K562 (cell line): ENCODE results near the gene ARHGEF1. TPM values are rescaled to one million over a fixed set of nuclear protein-coding genes. Genes with fewer than 3 reads are reported as not detected.

Source experiments
- ATAC-seq: fragments of 200-7000 bp; cut with Tn5 transposase; 3 replicates; pipeline ENCODE4 v1.9.1; 2020; ENCODE audit warnings: moderate library complexity
- BruUV-seq: library from RNA; stranded (reverse); fragments of 400-500 nt; replicated peaks from 2 replicates; lab custom pipeline; 2021; lab: Mats Ljungman, UMichigan
- CTCF ChIA-PET: fragments of 300-600 bp; formaldehyde crosslinking; extraction: SDS; loops from one replicate; lab custom pipeline; 2021; ENCODE audit warnings: low intra/inter-chr PET ratio; lab: Yijun Ruan, JAX
- POLR2A ChIA-PET: fragments of 300-600, 350-650 bp; sonication (Branson Sonifier 250); formaldehyde crosslinking; extraction: SDS; loops from one replicate; lab custom pipeline; 2021; ENCODE audit warnings: antibody characterized with exemption, inconsistent platforms; lab: Yijun Ruan, JAX
- DNase-seq, 4 experiments: peaks; one replicate each; pipeline versions ENCODE4 v3.0.0 to v3.0.0-alpha.2; 2011 to 2018; ENCODE audit warnings: low spot score in 3 of 4, mixed read lengths in 3 of 4; ENCODE audit errors: extremely low read depth in 1 of 4
- FAIRE-seq: peaks from 2 replicates; lab custom pipeline; 2011; peaks lifted over from hg19 to GRCh38; lab: Jason Lieb, UNC
- H2AFZ ChIP-seq: 2 replicates; pipeline ENCODE4 v1.6.0; 2011; ENCODE audit warnings: low read depth, low read length, control low read depth, inconsistent platforms
- H3K27ac ChIP-seq: fragments of 200-600 bp; 3 replicates; pipeline ENCODE4 v1.8.0; 2011; ENCODE audit warnings: low read depth, mild to moderate bottlenecking, control low read depth, inconsistent platforms, low read length, moderate library complexity, mixed read lengths; ENCODE audit errors: extremely low read depth
- H3K27me3 ChIP-seq, 2 experiments: fragments of 300-600 bp in 1 of 2; 2 replicates in 1 of 2; 3 replicates in 1 of 2; pipeline versions ENCODE4 v1.6.0 to v1.8.0; 2011; ENCODE audit warnings: inconsistent platforms in 2 of 2, low read length in 2 of 2, mild to moderate bottlenecking in 1 of 2, mixed read lengths in 1 of 2, moderate library complexity in 1 of 2; ENCODE audit not compliant: control insufficient read depth in 2 of 2, insufficient read depth in 2 of 2
- H3K36me3 ChIP-seq: fragments of 300-600 bp; 3 replicates; pipeline ENCODE4 v1.8.0; 2011; ENCODE audit warnings: mild to moderate bottlenecking, low read length, inconsistent platforms; ENCODE audit not compliant: control insufficient read depth, insufficient read depth
- H3K4me1 ChIP-seq, 2 experiments: fragments of 200-600 bp in 1 of 2; replicated peaks in 1 of 2; 2 replicates in 1 of 2; 3 replicates in 1 of 2; pipeline versions ENCODE4 v1.5.1 to v1.8.0; 2011; ENCODE audit warnings: inconsistent platforms in 2 of 2, low read length in 2 of 2, mild to moderate bottlenecking in 1 of 2, mixed read lengths in 1 of 2, moderate library complexity in 1 of 2; ENCODE audit not compliant: control insufficient read depth in 2 of 2, insufficient read depth in 2 of 2
- H3K4me2 ChIP-seq: 2 replicates; pipeline ENCODE4 v1.6.1; 2011; ENCODE audit warnings: low read length, control low read depth, inconsistent platforms, mixed read lengths; ENCODE audit not compliant: insufficient read depth
- H3K4me3 ChIP-seq: fragments of 200-600 bp; sonication (generic), shearing (Covaris generic); 2 replicates; pipeline ENCODE4 v1.5.1; 2016; ENCODE audit warnings: control low read depth, inconsistent platforms
- H3K79me2 ChIP-seq: fragments of 200-600 bp; 3 replicates; pipeline ENCODE4 v1.8.0; 2011; ENCODE audit warnings: low read length, inconsistent platforms; ENCODE audit not compliant: control insufficient read depth, insufficient read depth
- H3K9ac ChIP-seq, 2 experiments: 2 replicates each; pipeline versions ENCODE4 v1.6.0 to v1.6.1; 2011; ENCODE audit warnings: low read depth in 2 of 2, low read length in 2 of 2, control low read depth in 1 of 2, inconsistent platforms in 1 of 2, mild to moderate bottlenecking in 1 of 2, mixed read lengths in 1 of 2; ENCODE audit not compliant: insufficient read depth in 1 of 2
- H3K9me1 ChIP-seq: one replicate; pipeline ENCODE4 v1.6.0; 2011; ENCODE audit warnings: inconsistent platforms, mild to moderate bottlenecking, low read length, moderate library complexity; ENCODE audit not compliant: control insufficient read depth, insufficient read depth
- H3K9me3 ChIP-seq: replicated peaks from 2 replicates; pipeline ENCODE4 v1.5.1; 2011; ENCODE audit warnings: low read depth, low read length, inconsistent platforms; ENCODE audit not compliant: control insufficient read depth, insufficient read depth
- H4K20me1 ChIP-seq: replicated peaks from 2 replicates; pipeline ENCODE4 v1.6.1; 2011; ENCODE audit warnings: low read length, inconsistent platforms, mixed read lengths; ENCODE audit not compliant: control insufficient read depth, insufficient read depth
- CHD2 ChIP-seq: IDR thresholded peaks from 2 replicates; pipeline ENCODE4 v1.6.1; 2011; ENCODE audit warnings: low read depth, low read length
- E4F1 ChIP-seq: fragments of 250-450 bp; sonication (Bioruptor Pico); IDR thresholded peaks from 2 replicates; pipeline ENCODE4 v1.5.0; 2021; ENCODE audit warnings: mild to moderate bottlenecking, borderline replicate concordance
- EGR1 ChIP-seq: fragments of 450-650 bp; conservative IDR thresholded peaks from 2 replicates; pipeline ENCODE4 v1.6.1; 2017; ENCODE audit warnings: mild to moderate bottlenecking
- HMGN3 ChIP-seq: IDR thresholded peaks from 2 replicates; pipeline ENCODE4 v1.6.1; 2011; ENCODE audit warnings: borderline replicate concordance, low read depth, mild to moderate bottlenecking, mixed read lengths, low read length; ENCODE audit not compliant: insufficient read length; ENCODE audit errors: extremely low read depth
- L3MBTL2 ChIP-seq: fragments of 450-650 bp; IDR thresholded peaks from 2 replicates; pipeline ENCODE4 v1.6.1; 2016; ENCODE audit warnings: mild to moderate bottlenecking, moderate library complexity
- LARP7 ChIP-seq: fragments of 450-650 bp; IDR thresholded peaks from 2 replicates; pipeline ENCODE4 v1.6.1; 2016
- PHB ChIP-seq: fragments of 250-450 bp; sonication (Bioruptor Pico); IDR thresholded peaks from 2 replicates; pipeline ENCODE4 v1.5.0; 2021
- ZC3H8 ChIP-seq: fragments of 450-650 bp; IDR thresholded peaks from 2 replicates; pipeline ENCODE4 v1.6.1; 2017
- ZKSCAN8 ChIP-seq: fragments of 200-800 bp; sonication (Bioruptor generic); IDR thresholded peaks from 2 replicates; pipeline ENCODE4 v1.6.1; 2016; ENCODE audit warnings: missing genetic modification characterization, missing compliant biosample characterization
- ZNF197 ChIP-seq: fragments of 200-800 bp; sonication (Bioruptor generic); IDR thresholded peaks from 2 replicates; pipeline ENCODE4 v1.6.1; 2016; ENCODE audit warnings: low read depth, missing genetic modification characterization, missing compliant biosample characterization
- WGBS: fragments of 100-300 bp; shearing (Covaris generic); methylation state at CpG from one replicate; pipeline ENCODE4 v1.1.6; 2016; ENCODE audit warnings: low coverage, mixed read lengths; ENCODE audit not compliant: insufficient coverage; ENCODE audit errors: missing lambda C conversion rate; 5-methylcytosine and 5-hydroxymethylcytosine counted together
- in situ Hi-C: fragments of 300-500 bp; cut with MboI; formaldehyde crosslinking; loops from 4 replicates; pipeline ENCODE4 v1.15.0; 2018; ENCODE audit warnings: inconsistent platforms, mixed read lengths
- intact Hi-C: fragments of 100-400 bp; cut with micrococcal nuclease; formaldehyde crosslinking; loops from 2 replicates; pipeline ENCODE4 v1.14.2; 2022
- polyA plus RNA-seq, 8 experiments: library from polyadenylated mRNA; depleted of rRNA in 4 of 8; stranded (reverse) in 5 of 8; unstranded in 3 of 8; fragments of >200 nt; fragmentation: Nextera tagmentation in 2 of 8; fragmentation: Illumina TruSeq in 1 of 8; extraction: Ambion mirVana in 2 of 8; extraction: Trizol in 1 of 8; gene quantifications; 2 replicates each; pipeline versions ENCODE4 v1.2.1 to v1.2.3, GENCODE V29; 2011 to 2014; ENCODE audit warnings: inconsistent platforms in 1 of 8, missing spikeins in 1 of 8
- total RNA-seq, 7 experiments: library from RNA; depleted of rRNA in 6 of 7; stranded (reverse); fragments of >200 nt in 6 of 7; fragmentation: Illumina TruSeq in 2 of 7; extraction: Trizol in 2 of 7; gene quantifications; 2 replicates each; pipeline versions ENCODE4 v1.2.1 to v1.2.3, GENCODE V29; 2011 to 2021; ENCODE audit warnings: low replicate concordance in 1 of 7

ARHGEF1 gene
- total and polyA plus RNA-seq, 9 of the 15 experiments (the other 6 are each of a cell fraction or from before 2014, with no cell fraction given), result 1.9 to 149 (median 29.8) TPM

GRCh38 chr19:41886761-41887710 lies 4.1 kb downstream of the ARHGEF1 start:
- peak; percentile 23 for FAIRE-seq
- TF ChIP-seq CHD2 (no peak), HMGN3 (no peak), EGR1 (no peak), ZKSCAN8 (CRISPR knock-in tag) (no peak), E4F1 (CRISPR knock-in tag) (no peak), L3MBTL2 (no peak), PHB (CRISPR knock-in tag) (no peak), LARP7 (0 out of 2 replicates have a peak, but pooled peaks have one; percentile 34), ZC3H8 (no peak), ZNF197 (no peak)

More at GRCh38 chr19:41886761-41887710, 4.1 kb downstream of the ARHGEF1 start:
- ATAC-seq (no peak), DNase-seq (no peak)
- 0 out of 2 replicates have a peak, but pooled peaks cover 7% of the 10 kb centered on the region for H4K20me1 ChIP-seq
- H3K4me2 ChIP-seq, result no peak overlapping the region
- peaks cover 40% of the 10 kb centered on the region for H3K79me2 ChIP-seq
- 66% methylated on average over 11 of the region's 13 CpGs for WGBS
- H3K9me3 ChIP-seq, result no peaks in the 10 kb centered on the region
- POLR2A ChIA-PET, result interaction anchor here (1.7 kb wide), 1 partner anchor 18 kb away, joined by 9 read pairs; no protein-coding TSS in a partner anchor
- intact Hi-C loops (no loop called here), in situ Hi-C loops (no loop called here)
- no peak overlapping the region for H3K4me3 ChIP-seq
- H3K36me3 ChIP-seq, result peaks cover 44% of the 10 kb centered on the region; the same call in 2 of the 3 replicates
- no peak overlapping the region for H2AFZ ChIP-seq
- no TSS peak for BruUV-seq
- H3K27me3 ChIP-seq, result no peaks in the 10 kb centered on the region
- CTCF ChIA-PET, result no interaction called here
- H3K9ac ChIP-seq, result peak overlapping the region in 1 of 2 experiments; percentile 65; a peak in 2 of 4 replicates
- H3K27ac ChIP-seq, result no peak overlapping the region
- peaks cover 17 to 46% of the 10 kb centered on the region in 2 experiments; a peak in 4 of 5 replicates for H3K4me1 ChIP-seq
- H3K9me1 ChIP-seq, result no peaks in the 10 kb centered on the region
